GM23338 (cell line): ENCODE measurements around the gene KCNF1.

ENCODE experiments used
- CREB1 ChIP-seq: fragments of 250-450 bp; sonication (Bioruptor Pico); IDR thresholded peaks from 2 replicates; pipeline ENCODE4 v1.5.0; 2020; ENCODE audit warnings: low read depth, mild to moderate bottlenecking, moderate library complexity
- EZH2 ChIP-seq: fragments of 200-600 bp; sonication (generic); IDR thresholded peaks from one replicate; pipeline ENCODE4 v1.8.0; 2017; ENCODE audit warnings: antibody characterized with exemption, mild to moderate bottlenecking, low read depth; ENCODE audit not compliant: unreplicated experiment
- EZH2phosphoT487 ChIP-seq: fragments of 200-600 bp; sonication (generic); IDR thresholded peaks from one replicate; pipeline ENCODE4 v1.8.1; 2018; ENCODE audit warnings: antibody characterized with exemption; ENCODE audit not compliant: unreplicated experiment
- JUNB ChIP-seq: IDR thresholded peaks from one replicate; pipeline ENCODE4 v1.6.1; 2016; ENCODE audit warnings: antibody characterized with exemption; ENCODE audit not compliant: unreplicated experiment
- NANOG ChIP-seq: IDR thresholded peaks from 2 replicates; pipeline ENCODE4 v1.6.1; 2016; ENCODE audit warnings: antibody characterized with exemption, borderline replicate concordance
- POLR2AphosphoS5 ChIP-seq: IDR thresholded peaks from 2 replicates; pipeline ENCODE4 v1.6.1; 2016; ENCODE audit warnings: antibody characterized with exemption, low read depth
- REST ChIP-seq: IDR thresholded peaks from one replicate; pipeline ENCODE4 v1.6.1; 2018; ENCODE audit warnings: antibody characterized with exemption; ENCODE audit not compliant: unreplicated experiment
- STAT1 ChIP-seq: IDR thresholded peaks from one replicate; pipeline ENCODE4 v1.6.1; 2016; ENCODE audit warnings: antibody characterized with exemption; ENCODE audit not compliant: unreplicated experiment
- ZNF114 ChIP-seq: fragments of 250-450 bp; sonication (Bioruptor Pico); IDR thresholded peaks from 2 replicates; pipeline ENCODE4 v1.5.0; 2020; ENCODE audit warnings: mild to moderate bottlenecking, moderate library complexity
- ZNF331 ChIP-seq: fragments of 250-450 bp; sonication (Bioruptor Pico); IDR thresholded peaks from 2 replicates; pipeline ENCODE4 v1.5.0; 2020; ENCODE audit warnings: low read depth, mild to moderate bottlenecking, moderate library complexity
- TF ChIP-seq, protein P1 (sequence below), 2 experiments: fragments of 200-600 bp in 1 of 2; sonication (generic) in 1 of 2; conservative IDR thresholded peaks; 2 replicates each; pipeline versions ENCODE4 v1.5.1 to v1.6.1; 2016 to 2017; ENCODE audit warnings: antibody characterized with exemption in 2 of 2, low read depth in 2 of 2, mild to moderate bottlenecking in 2 of 2, moderate library complexity in 1 of 2
- TF ChIP-seq, protein P2 (sequence below): IDR thresholded peaks from 2 replicates; pipeline ENCODE4 v1.6.1; 2016; ENCODE audit warnings: antibody characterized with exemption

- TF ChIP-seq POLR2AphosphoS5 (no peak), EZH2 (no peak), EZH2phosphoT487 (no peak), JUNB (no peak), NANOG (no peak), REST (no peak), ZNF114 (no peak), CREB1 (CRISPR knock-in tag) (no peak), STAT1 (no peak), ZNF331 (CRISPR knock-in tag) (no peak)
- TF ChIP-seq, protein P1, sequence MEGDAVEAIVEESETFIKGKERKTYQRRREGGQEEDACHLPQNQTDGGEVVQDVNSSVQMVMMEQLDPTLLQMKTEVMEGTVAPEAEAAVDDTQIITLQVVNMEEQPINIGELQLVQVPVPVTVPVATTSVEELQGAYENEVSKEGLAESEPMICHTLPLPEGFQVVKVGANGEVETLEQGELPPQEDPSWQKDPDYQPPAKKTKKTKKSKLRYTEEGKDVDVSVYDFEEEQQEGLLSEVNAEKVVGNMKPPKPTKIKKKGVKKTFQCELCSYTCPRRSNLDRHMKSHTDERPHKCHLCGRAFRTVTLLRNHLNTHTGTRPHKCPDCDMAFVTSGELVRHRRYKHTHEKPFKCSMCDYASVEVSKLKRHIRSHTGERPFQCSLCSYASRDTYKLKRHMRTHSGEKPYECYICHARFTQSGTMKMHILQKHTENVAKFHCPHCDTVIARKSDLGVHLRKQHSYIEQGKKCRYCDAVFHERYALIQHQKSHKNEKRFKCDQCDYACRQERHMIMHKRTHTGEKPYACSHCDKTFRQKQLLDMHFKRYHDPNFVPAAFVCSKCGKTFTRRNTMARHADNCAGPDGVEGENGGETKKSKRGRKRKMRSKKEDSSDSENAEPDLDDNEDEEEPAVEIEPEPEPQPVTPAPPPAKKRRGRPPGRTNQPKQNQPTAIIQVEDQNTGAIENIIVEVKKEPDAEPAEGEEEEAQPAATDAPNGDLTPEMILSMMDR (conservative IDR thresholded peaks at IDR 0.05; ENCODE audit: low read depth in 2 of 2) = peak; percentile 46 to 48
- TF ChIP-seq, protein P2, sequence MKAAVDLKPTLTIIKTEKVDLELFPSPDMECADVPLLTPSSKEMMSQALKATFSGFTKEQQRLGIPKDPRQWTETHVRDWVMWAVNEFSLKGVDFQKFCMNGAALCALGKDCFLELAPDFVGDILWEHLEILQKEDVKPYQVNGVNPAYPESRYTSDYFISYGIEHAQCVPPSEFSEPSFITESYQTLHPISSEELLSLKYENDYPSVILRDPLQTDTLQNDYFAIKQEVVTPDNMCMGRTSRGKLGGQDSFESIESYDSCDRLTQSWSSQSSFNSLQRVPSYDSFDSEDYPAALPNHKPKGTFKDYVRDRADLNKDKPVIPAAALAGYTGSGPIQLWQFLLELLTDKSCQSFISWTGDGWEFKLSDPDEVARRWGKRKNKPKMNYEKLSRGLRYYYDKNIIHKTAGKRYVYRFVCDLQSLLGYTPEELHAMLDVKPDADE = no peak
These were observed 17.3 kb upstream of the KCNF1 start for GRCh38 chr2:10894264-10894935.
